Neuronal stem cell (in vitro differentiated cells): ENCODE data around the gene TULP4.
A peak's percentile ranks its signal among the peaks of the same experiment; 100 is the strongest.

Source experiments
- DNase-seq: peaks from one replicate; pipeline ENCODE4 v3.0.0-alpha.2; 2013; ENCODE audit warnings: low spot score
- H2AFZ ChIP-seq: one replicate; pipeline ENCODE4 v1.6.1; 2013; ENCODE audit warnings: mild to moderate bottlenecking, low read length, inconsistent platforms
- H2AK5ac ChIP-seq: 2 replicates; pipeline ENCODE4 v1.6.1; 2013; ENCODE audit warnings: low read depth, mild to moderate bottlenecking, inconsistent platforms, low read length, moderate library complexity, mixed read lengths
- H2BK120ac ChIP-seq: 2 replicates; pipeline ENCODE4 v1.6.1; 2013; ENCODE audit warnings: low read depth, mild to moderate bottlenecking, inconsistent platforms, low read length, moderate library complexity, mixed read lengths
- H2BK12ac ChIP-seq: one replicate; pipeline ENCODE4 v1.6.1; 2013; ENCODE audit warnings: low read length, inconsistent platforms
- H2BK15ac ChIP-seq: 2 replicates; pipeline ENCODE4 v1.6.1; 2013; ENCODE audit warnings: mild to moderate bottlenecking, low read length, inconsistent platforms, mixed read lengths
- H2BK5ac ChIP-seq: one replicate; pipeline ENCODE4 v1.6.1; 2013; ENCODE audit warnings: inconsistent platforms, mild to moderate bottlenecking, low read length, moderate library complexity
- H3K14ac ChIP-seq: one replicate; pipeline ENCODE4 v1.6.1; 2013; ENCODE audit warnings: low read length, inconsistent platforms
- H3K18ac ChIP-seq: 2 replicates; pipeline ENCODE4 v1.6.1; 2013; ENCODE audit warnings: low read length, inconsistent platforms
- H3K23ac ChIP-seq: 2 replicates; pipeline ENCODE4 v1.6.1; 2013; ENCODE audit warnings: low read depth, mild to moderate bottlenecking, mixed read lengths, low read length, inconsistent platforms; ENCODE audit not compliant: poor library complexity
- H3K27ac ChIP-seq: replicated peaks from 3 replicates; pipeline ENCODE4 v1.5.1; 2013; ENCODE audit warnings: low read length, inconsistent platforms
- H3K27me3 ChIP-seq, 3 experiments: 2 replicates each; pipeline ENCODE4 v1.6.1; 2013; ENCODE audit warnings: low read length in 3 of 3, mild to moderate bottlenecking in 2 of 3, inconsistent platforms in 1 of 3, low read depth in 1 of 3, mixed read lengths in 1 of 3, moderate library complexity in 1 of 3; ENCODE audit not compliant: control insufficient read depth in 3 of 3, insufficient read depth in 3 of 3
- H3K36me3 ChIP-seq, 2 donors: replicated peaks in 1 of 2; 2 replicates each; pipeline ENCODE4 v1.6.1; 2013; ENCODE audit warnings: low read length in 2 of 2; ENCODE audit not compliant: control insufficient read depth in 2 of 2, insufficient read depth in 2 of 2
- H3K4ac ChIP-seq: 2 replicates; pipeline ENCODE4 v1.6.1; 2013; ENCODE audit warnings: inconsistent platforms, mild to moderate bottlenecking, low read length, moderate library complexity
- H3K4me1 ChIP-seq, 2 donors: 1 replicate in 1 of 2; 2 replicates in 1 of 2; pipeline ENCODE4 v1.6.1; 2013; ENCODE audit warnings: low read length in 2 of 2, low read depth in 1 of 2; ENCODE audit not compliant: control insufficient read depth in 2 of 2, insufficient read depth in 1 of 2
- H3K4me2 ChIP-seq: one replicate; pipeline ENCODE4 v1.6.1; 2013; ENCODE audit warnings: mild to moderate bottlenecking, low read length, inconsistent platforms; ENCODE audit not compliant: insufficient read depth, poor library complexity, severe bottlenecking
- H3K4me3 ChIP-seq, 2 donors: 2 replicates each; pipeline ENCODE4 v1.5.1; 2013; ENCODE audit warnings: low read length in 2 of 2, mild to moderate bottlenecking in 2 of 2, inconsistent platforms in 1 of 2, moderate library complexity in 1 of 2
- H3K79me1 ChIP-seq: one replicate; pipeline ENCODE4 v1.6.1; 2013; ENCODE audit warnings: low read depth, mild to moderate bottlenecking, inconsistent platforms, low read length, moderate library complexity
- H3K9ac ChIP-seq: one replicate; pipeline ENCODE4 v1.6.1; 2013; ENCODE audit warnings: mild to moderate bottlenecking, low read depth, low read length, inconsistent platforms; ENCODE audit not compliant: poor library complexity
- H3K9me3 ChIP-seq, 2 donors: replicated peaks in 1 of 2; 2 replicates each; pipeline versions ENCODE3 to v1.6.1; 2013; ENCODE audit warnings: low read length in 2 of 2, mild to moderate bottlenecking in 2 of 2, inconsistent platforms in 1 of 2, low read depth in 1 of 2, mixed read lengths in 1 of 2, moderate library complexity in 1 of 2; ENCODE audit not compliant: control insufficient read depth in 2 of 2, insufficient read depth in 1 of 2
- H4K8ac ChIP-seq: one replicate; pipeline ENCODE4 v1.6.1; 2013; ENCODE audit warnings: low read depth, mild to moderate bottlenecking, inconsistent platforms, low read length, moderate library complexity
- H4K91ac ChIP-seq: one replicate; pipeline ENCODE4 v1.6.1; 2013; ENCODE audit warnings: low read length, low read depth, mild to moderate bottlenecking, inconsistent platforms; ENCODE audit not compliant: poor library complexity
- WGBS, 2 donors: extraction: QIAGEN DNeasy Blood & Tissue Kit; methylation state at CpG; one replicate each; pipeline ENCODE4 v1.1.7; 2013; ENCODE audit warnings: missing lambda C conversion rate in 2 of 2, mixed read lengths in 1 of 2; ENCODE audit not compliant: insufficient read length in 2 of 2, insufficient replicate concordance in 1 of 2; ENCODE audit errors: extremely low coverage in 2 of 2; 5-methylcytosine and 5-hydroxymethylcytosine counted together

TULP4 gene

DNA sequence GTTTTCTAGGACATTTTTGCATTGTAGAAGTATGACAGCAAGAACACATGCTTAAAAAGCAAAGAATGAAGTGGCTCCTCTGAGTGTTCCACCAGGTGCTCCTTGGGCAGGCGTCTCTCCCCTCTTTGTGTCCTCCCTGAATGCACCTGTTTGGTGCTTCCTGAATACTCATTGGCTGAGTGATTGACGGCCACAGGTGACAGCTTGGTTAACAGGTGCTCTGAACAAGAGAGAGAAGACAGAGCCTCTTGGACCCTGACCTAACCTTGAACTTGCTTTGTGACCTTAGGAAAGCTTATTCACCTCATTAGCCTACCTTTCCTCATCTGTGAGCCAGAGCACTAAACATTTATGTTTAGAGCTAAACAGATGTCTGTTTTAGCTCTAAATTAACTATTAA, 93.7 kb downstream of the TULP4 start:
- Histone ChIP-seq H2AFZ (no peak overlapping the region), H3K23ac (no peak overlapping the region), H3K79me1 (no peaks in the 10 kb centered on the region), H3K4me3 (no peak overlapping the region), H2BK15ac (no peak overlapping the region), H2BK5ac (no peak overlapping the region), H4K8ac (no peak overlapping the region), H2BK12ac (no peak overlapping the region), H2BK120ac (no peak overlapping the region), H3K4me1 (peaks cover 3 to 5% of the 10 kb centered on the region in 2 donors), H3K27ac (no peak overlapping the region), H3K4me2 (no peak overlapping the region), H3K9ac (no peak overlapping the region), H3K9me3 (peaks cover 3 to 9% of the 10 kb centered on the region in 2 donors), H4K91ac (no peak overlapping the region), H3K18ac (no peak overlapping the region), H3K36me3 (no peaks in the 10 kb centered on the region), H2AK5ac (no peak overlapping the region), H3K27me3 (no peaks in the 10 kb centered on the region), H3K14ac (no peak overlapping the region), H3K4ac (no peak overlapping the region)
- no CpG with 5 or more reads among the region's 2 CpGs for WGBS, 2 donors
- DNase-seq = no peak

DNA sequence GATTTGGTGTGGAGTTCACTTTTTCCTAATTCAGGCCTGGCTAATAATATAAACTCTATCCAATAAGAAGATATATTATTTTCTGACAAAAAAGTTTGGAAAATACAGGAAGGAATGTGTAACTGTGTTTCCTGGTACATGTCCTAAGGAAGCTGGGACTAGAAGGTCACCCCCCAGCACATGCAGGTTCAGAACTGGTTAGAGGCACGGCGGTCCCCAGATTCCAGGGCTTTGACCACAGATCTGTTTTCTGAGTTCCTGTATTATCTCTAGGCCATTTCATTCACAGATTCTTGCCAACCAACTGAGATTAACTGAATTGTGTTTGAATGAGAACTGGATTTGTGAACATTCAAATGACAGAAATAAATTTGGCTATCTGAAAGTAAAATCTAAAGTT, 94.5 kb downstream of the TULP4 start:
- H2BK120ac ChIP-seq = no peak overlapping the region
- H2AFZ ChIP-seq = no peak overlapping the region
- no peak overlapping the region for H2BK12ac ChIP-seq
- no peak overlapping the region for H3K4me3 ChIP-seq
- H3K4me2 ChIP-seq = no peak overlapping the region
- H3K9me3 ChIP-seq = peaks cover 3 to 9% of the 10 kb centered on the region in 2 donors
- no peaks in the 10 kb centered on the region for H3K79me1 ChIP-seq
- H3K4me1 ChIP-seq = peaks cover 3 to 5% of the 10 kb centered on the region in 2 donors
- no peak overlapping the region for H2BK15ac ChIP-seq
- no peak overlapping the region for H3K4ac ChIP-seq
- no peak overlapping the region for H3K18ac ChIP-seq
- no peak overlapping the region for H3K9ac ChIP-seq
- WGBS, 2 donors = no CpG with 5 or more reads among the region's 2 CpGs
- no peak overlapping the region for H2BK5ac ChIP-seq
- H3K14ac ChIP-seq = no peak overlapping the region
- H3K23ac ChIP-seq = no peak overlapping the region
- no peak overlapping the region for H2AK5ac ChIP-seq
- no peak overlapping the region for H4K8ac ChIP-seq
- no peak overlapping the region for H4K91ac ChIP-seq
- H3K36me3 ChIP-seq = no peaks in the 10 kb centered on the region
- H3K27ac ChIP-seq = no peak overlapping the region
- no peaks in the 10 kb centered on the region for H3K27me3 ChIP-seq
- DNase-seq = no peak

DNA sequence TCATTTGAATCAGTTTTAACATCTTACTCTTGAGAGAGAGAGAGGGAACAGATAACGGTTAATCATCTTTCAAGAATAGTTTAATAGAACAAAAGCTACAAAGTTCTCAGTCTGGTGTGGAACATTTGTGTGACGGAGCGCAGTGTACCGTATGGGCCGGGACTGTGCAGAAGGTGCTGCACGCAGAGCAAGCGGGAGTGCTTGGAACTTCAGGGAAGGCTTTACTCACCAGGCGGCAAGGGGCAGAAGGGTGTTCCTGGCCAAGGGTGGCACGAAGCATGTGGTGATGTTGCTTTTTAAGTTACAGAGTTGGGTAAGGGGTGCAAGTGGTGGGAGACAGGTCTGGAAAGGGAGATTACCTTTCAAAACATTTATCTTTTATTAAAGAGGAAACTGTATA, 95.7 kb downstream of the TULP4 start:
- peak overlapping the region; percentile 57 for H3K18ac ChIP-seq
- H3K36me3 ChIP-seq = peaks cover 0 to 3% of the 10 kb centered on the region in 2 donors
- no peak overlapping the region for H3K4me2 ChIP-seq
- H3K4me1 ChIP-seq = peaks cover 3 to 5% of the 10 kb centered on the region in 2 donors
- peaks cover 3 to 9% of the 10 kb centered on the region in 2 donors for H3K9me3 ChIP-seq
- no CpG with 5 or more reads among the region's 9 CpGs for WGBS, 2 donors
- no peak overlapping the region for H3K14ac ChIP-seq
- no peak overlapping the region for H2AFZ ChIP-seq
- H3K9ac ChIP-seq = no peak overlapping the region
- H3K4me3 ChIP-seq = no peak overlapping the region
- H3K23ac ChIP-seq = no peak overlapping the region
- no peak overlapping the region for H2BK15ac ChIP-seq
- H2AK5ac ChIP-seq = no peak overlapping the region
- H3K27me3 ChIP-seq = no peaks in the 10 kb centered on the region
- H2BK120ac ChIP-seq = no peak overlapping the region
- no peak overlapping the region for H3K4ac ChIP-seq
- H2BK12ac ChIP-seq = no peak overlapping the region
- no peak overlapping the region for H2BK5ac ChIP-seq
- no peak overlapping the region for H4K8ac ChIP-seq
- DNase-seq = no peak
- no peak overlapping the region for H4K91ac ChIP-seq
- no peak overlapping the region for H3K27ac ChIP-seq
- no peaks in the 10 kb centered on the region for H3K79me1 ChIP-seq

DNA sequence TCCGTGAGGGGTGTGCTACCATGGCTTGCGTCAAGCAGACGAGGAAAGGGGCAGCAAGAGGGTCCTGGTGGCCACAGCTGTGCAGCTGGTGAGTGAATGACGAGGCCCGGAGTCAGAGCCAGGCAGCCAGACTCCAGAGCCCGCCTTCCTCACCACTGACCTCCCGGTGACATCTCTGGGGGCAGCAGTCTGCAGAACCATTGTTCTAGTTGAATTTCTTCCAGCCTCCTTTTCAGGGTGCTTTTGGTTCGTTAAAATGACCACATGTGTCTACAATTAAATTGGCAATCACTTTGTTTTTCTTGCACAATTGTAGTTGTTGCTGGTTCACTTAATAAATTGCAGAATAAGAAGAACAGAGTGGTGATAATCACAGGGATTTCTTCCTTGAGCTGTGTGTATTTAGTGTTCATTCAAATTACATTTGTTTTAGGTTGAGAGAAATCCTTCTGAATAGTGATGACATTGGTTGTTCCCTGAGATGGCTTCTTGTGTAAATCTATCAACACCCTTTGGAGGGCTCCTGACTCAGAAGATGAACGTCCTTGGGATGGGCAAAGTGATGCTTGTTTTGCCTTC, 96.4 kb downstream of the TULP4 start:
- no peak overlapping the region for H4K8ac ChIP-seq
- H3K79me1 ChIP-seq = no peaks in the 10 kb centered on the region
- no peak overlapping the region for H2BK5ac ChIP-seq
- H3K4ac ChIP-seq = no peak overlapping the region
- no peak overlapping the region for H3K27ac ChIP-seq
- H3K14ac ChIP-seq = no peak overlapping the region
- peaks cover 3 to 9% of the 10 kb centered on the region in 2 donors for H3K9me3 ChIP-seq
- no peak overlapping the region for H2AFZ ChIP-seq
- DNase-seq = no peak
- no peak overlapping the region for H4K91ac ChIP-seq
- no peak overlapping the region for H2BK120ac ChIP-seq
- H3K4me2 ChIP-seq = no peak overlapping the region
- H3K27me3 ChIP-seq = no peaks in the 10 kb centered on the region
- H2BK15ac ChIP-seq = no peak overlapping the region
- no peak overlapping the region for H3K4me3 ChIP-seq
- H2AK5ac ChIP-seq = no peak overlapping the region
- H3K9ac ChIP-seq = no peak overlapping the region
- no CpG with 5 or more reads among the region's 9 CpGs for WGBS, 2 donors
- no peak overlapping the region for H3K18ac ChIP-seq
- H2BK12ac ChIP-seq = no peak overlapping the region
- H3K23ac ChIP-seq = no peak overlapping the region
- peaks cover 1 to 9% of the 10 kb centered on the region in 2 donors for H3K36me3 ChIP-seq
- H3K4me1 ChIP-seq = peaks cover 3 to 5% of the 10 kb centered on the region in 2 donors
